Activated T-cell treated with anti-CD3 and anti-CD28 coated beads, Interleukin-2, amount 50 U/mL, for 4 hours (primary cell): ENCODE measurements around the gene TMEM130. TPM values are rescaled to one million over a fixed set of nuclear protein-coding genes. Genes with fewer than 3 reads are reported as not detected.

Source experiments
- total RNA-seq, 3 donors: library from RNA; stranded (reverse); gene quantifications; one replicate each; pipeline ENCODE4 v1.2.1, GENCODE V29; 2021

The TMEM130 gene
- total RNA-seq, 3 donors from 2014 or later = not detected

Other genes starting within 250 kb of the TMEM130 start
- 10 to 100 TPM; 47.0 to 48.7 (median 47.5) TPM for gene TRRAP, start 8.5 kb upstream of the TMEM130 start, total RNA-seq